HG02623 (cell line): ENCODE results near the gene IL17RA.
"Not testable (repeated sequence)": the region's sequence is repeated elsewhere in the genome, so short reads cannot be mapped to it uniquely, and the experiment has no call there.

Experiments
- ATAC-seq: cut with Tn5 transposase; IDR thresholded peaks from one replicate; pipeline ENCODE4 v1.9.1; 2021; ENCODE audit warnings: moderate library complexity; ENCODE audit not compliant: unreplicated experiment

IL17RA gene, protein sequence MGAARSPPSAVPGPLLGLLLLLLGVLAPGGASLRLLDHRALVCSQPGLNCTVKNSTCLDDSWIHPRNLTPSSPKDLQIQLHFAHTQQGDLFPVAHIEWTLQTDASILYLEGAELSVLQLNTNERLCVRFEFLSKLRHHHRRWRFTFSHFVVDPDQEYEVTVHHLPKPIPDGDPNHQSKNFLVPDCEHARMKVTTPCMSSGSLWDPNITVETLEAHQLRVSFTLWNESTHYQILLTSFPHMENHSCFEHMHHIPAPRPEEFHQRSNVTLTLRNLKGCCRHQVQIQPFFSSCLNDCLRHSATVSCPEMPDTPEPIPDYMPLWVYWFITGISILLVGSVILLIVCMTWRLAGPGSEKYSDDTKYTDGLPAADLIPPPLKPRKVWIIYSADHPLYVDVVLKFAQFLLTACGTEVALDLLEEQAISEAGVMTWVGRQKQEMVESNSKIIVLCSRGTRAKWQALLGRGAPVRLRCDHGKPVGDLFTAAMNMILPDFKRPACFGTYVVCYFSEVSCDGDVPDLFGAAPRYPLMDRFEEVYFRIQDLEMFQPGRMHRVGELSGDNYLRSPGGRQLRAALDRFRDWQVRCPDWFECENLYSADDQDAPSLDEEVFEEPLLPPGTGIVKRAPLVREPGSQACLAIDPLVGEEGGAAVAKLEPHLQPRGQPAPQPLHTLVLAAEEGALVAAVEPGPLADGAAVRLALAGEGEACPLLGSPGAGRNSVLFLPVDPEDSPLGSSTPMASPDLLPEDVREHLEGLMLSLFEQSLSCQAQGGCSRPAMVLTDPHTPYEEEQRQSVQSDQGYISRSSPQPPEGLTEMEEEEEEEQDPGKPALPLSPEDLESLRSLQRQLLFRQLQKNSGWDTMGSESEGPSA

DNA sequence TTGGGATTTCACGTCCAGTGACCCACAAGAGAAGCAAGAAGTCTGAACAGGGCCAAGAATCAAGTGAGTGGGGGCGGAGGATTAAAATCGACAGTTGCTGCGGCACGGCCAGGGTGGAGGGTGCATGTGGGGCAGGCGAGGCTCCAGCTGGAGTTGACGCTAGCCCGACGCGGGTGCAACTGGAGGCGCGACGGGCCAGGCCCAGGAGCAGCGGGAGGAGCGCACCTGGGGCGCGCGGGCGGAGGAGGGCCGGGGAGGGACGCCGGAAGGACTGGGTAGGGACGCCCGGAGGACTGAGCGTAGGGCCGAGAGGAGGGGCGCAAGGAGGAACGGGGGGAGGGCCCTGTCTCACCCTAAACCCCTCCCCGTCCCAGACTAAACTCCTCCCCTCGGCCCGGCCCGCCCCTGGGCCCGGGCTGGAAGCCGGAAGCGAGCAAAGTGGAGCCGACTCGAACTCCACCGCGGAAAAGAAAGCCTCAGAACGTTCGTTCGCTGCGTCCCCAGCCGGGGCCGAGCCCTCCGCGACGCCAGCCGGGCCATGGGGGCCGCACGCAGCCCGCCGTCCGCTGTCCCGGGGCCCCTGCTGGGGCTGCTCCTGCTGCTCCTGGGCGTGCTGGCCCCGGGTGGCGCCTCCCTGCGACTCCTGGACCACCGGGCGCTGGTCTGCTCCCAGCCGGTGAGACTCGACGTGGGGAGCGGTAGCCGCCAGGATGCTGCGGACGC lies at the start of gene IL17RA:
Gene IL17RA (plus strand): TSS at position 447 of the 723 bp plus-strand sequence. CDS start 92 bp downstream, at position 539.
- peak; percentile 92 for ATAC-seq

DNA sequence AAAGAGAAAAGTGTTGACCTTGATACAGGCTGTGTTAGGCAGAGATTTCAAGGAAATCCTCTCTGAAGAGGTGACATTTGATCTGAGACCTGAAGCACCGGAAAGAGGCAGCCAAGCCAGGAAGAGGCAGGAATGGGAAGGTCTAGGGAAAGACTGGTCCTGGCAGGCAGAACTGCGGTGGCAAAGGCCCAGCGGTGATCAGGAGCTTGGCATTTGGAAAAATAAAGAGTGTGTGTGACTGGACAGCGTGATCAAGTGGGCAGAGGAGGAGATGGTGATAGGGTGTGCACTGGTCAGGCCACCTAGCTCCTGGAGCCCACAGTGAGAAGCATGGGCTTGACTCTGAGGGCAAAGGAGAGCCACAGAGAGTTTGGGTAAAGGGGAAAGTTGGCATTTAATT lies 49.6 kb upstream of the IL17RA start:
- ATAC-seq: no peak

DNA sequence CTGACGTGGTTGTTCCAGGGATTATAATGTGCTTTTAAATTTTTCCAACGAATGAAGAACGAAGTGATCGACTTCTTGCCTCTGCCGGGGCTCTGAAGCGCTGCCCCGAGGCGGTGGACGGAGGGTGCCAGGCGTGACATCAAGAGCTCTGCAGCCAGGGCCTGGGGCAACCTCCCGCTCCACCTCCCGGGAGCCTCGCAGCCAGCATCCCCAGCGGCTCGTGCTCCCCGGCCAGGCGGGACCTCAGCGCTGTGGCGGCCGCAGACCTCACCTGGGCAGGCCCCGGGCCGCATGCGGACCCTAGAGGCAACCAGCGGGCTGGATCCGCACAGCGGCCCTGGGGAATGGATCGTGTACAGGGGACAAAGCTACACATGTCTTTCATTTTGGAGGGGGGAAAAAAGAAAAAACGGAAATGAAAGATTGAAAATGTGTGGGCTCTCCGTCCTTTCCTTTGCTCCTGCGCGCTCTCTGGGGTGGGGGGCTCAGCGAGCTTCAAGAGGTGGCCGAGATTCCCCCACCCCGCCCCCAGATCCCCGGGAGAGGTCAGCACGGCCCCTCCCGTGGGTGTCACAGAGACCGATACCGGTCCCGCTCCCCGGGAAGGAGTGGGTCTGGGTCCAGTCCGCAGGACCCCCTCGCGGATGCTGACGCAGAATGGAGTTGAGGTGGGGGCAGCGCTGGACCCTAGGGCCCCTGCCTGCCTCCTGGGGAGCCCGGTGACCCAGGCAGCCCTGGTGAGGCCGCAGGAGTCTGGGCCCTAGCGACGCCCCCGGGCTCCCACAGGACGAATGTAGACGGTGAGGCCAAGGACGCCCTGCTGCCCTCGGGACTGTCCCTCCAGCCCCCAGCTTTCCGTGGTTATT lies 48.6 kb upstream of the IL17RA start:
- not testable (repeated sequence) for ATAC-seq

DNA sequence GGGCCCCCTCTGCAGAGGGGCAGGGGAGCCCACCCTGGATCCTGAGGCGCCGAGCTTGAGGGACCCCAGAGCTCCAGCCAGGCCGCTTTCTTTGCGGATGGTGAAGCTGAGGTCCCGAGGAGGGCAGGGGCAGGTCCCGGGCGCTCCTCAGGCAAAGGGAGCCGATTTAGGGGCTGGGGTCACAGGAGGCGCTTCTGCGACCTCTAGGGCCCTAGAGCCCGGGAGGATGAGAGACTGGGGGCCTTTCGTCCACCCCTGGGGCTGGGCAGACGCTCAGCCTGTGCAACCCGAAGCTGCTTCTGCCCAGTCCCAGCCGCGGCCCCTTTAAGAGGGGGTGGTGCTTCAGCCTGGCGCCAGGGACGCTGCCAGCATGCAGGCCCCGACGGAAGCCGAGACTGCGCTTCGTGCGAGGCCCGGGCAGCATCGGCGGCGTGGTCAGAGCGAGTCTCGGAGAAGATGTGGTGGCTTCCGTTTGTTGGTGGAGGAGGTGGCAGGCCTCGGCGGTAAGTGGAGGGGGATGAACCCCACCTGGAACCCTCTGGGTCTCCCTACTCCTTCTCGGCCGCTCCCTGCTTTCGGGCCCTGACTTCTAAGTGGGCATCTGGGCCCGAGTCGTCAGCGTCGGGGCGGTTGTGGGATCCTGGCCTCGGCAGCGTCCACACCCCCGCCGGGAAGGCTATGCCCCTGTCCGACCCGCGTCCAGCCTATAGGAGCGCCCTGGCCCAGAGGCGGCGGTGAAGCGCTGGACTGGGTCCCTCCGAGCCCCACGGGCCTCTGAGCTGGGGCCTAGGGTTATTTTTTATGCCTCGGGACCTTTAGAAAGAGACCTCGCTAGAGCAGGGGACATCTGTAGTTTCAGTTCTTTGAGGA lies 47.7 kb upstream of the IL17RA start:
- ATAC-seq: not testable (repeated sequence)

DNA sequence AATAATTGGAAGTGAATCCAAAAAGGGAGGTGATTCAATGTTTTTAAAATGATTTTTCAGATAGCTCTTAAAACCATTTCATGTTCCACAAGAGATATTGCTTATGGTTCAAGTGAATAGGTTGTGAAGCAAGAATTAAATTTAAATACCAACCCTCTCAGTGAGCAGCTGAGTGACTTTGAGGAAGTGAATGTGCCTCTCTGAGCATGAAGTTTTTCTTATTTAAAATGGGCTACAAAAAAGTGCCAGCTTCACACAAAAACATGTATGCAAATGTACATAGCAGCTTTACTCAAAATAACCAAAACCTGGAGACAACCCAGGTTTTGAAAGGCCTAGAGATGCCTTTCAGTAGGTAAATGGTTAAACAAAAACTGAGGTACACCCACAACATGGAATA lies 41.3 kb upstream of the IL17RA start:
- ATAC-seq: no peak

DNA sequence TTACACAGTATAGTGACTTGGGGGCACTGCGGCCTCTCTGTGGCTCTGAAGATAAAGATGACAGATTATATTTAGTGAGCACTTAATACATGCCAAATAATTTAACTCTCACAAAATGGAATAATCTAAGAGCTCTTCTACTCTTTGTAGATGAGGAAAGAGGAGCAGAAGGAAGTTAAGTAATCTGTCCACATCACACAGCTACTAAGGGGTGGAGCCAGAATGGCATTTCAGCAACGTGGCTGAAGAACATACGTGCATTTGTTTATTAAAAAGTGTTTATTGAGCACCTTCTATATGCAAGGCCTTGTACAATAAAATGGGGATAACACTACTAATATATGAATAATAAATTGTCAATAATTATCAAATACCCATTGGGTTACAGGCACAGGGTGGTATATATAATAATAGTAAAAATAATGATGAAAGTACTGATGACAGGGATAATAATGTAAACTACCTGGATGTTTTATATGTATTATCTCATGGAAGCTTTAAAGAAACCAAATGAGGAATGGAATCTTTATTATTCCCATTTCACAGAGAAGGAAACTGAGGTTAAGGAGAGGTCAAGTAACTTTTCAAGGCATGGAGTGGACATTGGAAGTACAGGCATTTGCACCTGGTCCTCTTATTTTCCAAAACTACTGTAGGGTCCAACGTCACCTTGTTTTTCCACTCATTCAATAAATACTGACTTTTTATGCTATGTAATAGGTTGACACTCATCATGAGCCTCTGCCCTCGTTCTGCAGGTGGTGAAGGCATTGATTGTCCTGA lies 38.0 kb upstream of the IL17RA start:
- ATAC-seq: no peak

DNA sequence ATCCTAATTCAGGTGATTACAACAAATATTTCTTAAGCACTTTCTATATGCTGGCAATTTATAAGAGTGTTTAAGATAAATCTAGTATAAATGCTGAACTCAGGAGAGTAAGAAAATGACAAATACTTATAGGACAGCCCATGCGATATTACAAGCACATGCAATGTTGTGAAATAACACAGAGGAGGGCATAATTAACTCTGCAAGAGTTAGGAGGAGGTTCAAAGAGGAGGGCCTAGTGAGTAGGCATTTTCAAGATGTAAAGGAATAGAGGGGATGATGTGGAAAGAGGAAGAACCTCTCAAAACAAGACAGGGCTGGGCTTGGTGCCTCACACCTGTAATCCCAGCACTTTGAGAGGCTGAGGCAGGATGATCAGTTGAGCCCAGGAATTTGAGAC lies 37.1 kb upstream of the IL17RA start:
- ATAC-seq: no peak

DNA sequence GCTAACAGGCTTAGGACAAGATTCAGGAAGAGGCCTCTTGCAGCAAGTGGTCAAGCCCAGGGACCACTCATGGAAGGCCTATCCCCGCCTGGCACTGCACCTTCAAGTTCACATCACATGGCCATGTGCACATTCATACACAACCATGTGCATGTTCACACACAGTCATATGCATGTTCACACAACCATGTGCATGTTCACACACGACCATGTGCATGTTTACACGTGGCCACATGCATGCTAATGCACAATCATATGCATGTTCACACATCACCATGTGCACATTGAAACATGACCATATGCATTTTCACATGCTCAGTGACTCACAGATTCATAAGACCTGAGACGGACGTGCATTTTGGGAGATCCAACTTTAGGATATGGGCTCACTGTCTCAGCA lies 28.7 kb upstream of the IL17RA start:
- no peak for ATAC-seq

DNA sequence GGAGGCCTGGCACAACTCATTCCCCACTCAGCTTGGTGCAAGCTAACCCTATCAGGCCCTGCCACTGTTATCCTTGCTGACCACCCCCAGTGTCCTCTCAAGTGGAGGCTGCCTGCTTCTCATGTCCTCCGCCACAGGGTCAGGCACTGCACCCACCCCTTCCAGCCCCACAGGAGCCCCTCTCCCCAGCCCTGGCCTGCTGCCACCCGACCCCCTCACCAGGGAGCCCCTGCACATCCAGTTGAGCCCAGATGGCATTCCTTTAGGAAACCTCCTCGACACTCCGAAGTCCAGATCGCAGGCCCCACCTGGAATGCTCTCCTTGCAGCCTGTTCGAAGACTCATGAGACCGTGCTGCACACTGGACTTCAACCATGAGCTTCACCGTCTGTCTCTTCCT lies 28.0 kb upstream of the IL17RA start:
- no peak for ATAC-seq

DNA sequence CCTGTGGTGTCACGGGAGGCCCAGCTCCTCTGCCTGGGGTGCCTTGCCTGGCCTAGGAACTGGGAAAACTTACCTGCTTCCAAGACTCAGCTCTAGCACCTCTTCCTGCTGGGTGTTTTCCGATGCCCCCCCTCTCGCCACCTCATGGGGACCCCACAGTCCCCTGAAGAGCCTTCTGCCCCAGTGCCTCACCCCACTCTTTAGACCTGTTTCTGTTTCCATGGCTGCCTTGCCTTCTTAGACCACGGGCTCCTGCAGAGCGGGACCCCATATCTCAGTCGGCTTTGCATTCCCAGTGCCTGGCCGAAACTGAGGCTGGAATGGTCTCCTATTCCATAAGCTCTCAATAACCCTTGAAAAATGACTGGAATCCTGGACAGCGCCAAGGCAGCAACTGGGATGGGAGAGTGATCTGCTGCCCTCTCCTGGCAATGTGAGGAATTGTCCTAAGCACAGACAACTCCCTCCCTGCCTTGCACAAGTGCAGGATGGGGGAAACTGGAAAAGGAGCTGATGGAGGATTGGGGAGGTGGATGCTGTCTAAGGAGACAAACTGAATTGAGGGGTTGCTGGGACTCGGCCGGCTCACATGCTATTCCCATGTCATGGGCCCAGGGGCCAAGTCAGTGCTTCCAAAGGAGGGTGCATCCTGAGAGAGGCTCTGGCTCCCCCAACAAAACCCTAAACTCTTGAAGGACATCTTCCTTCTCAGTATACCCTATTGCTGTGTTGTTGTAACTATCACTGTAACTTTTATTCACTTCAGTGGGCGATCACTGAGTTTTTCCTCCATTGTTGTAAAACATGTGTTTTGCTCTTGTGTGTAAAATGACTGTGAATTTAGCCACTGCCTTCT lies 26.6 kb upstream of the IL17RA start:
- no peak for ATAC-seq

DNA sequence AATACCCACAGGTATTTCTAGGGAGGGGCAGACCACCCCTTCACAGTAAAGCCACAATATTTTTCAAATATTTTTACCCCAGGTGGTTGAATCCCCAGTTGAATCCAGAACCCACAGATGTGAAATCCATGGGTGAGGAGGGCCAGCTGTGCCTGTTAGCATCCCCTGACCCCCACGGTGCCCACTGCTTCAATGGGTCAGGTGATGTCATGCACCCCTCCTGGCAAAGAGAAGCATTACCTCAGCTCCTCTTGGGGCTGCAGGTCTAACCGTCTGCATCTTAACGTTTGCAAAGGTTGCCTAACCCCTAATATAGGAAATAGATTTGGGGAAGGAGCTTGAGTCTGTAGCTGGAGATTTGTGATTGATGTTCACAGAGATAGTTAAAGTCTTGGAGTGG lies 24.7 kb upstream of the IL17RA start:
- ATAC-seq: no peak

DNA sequence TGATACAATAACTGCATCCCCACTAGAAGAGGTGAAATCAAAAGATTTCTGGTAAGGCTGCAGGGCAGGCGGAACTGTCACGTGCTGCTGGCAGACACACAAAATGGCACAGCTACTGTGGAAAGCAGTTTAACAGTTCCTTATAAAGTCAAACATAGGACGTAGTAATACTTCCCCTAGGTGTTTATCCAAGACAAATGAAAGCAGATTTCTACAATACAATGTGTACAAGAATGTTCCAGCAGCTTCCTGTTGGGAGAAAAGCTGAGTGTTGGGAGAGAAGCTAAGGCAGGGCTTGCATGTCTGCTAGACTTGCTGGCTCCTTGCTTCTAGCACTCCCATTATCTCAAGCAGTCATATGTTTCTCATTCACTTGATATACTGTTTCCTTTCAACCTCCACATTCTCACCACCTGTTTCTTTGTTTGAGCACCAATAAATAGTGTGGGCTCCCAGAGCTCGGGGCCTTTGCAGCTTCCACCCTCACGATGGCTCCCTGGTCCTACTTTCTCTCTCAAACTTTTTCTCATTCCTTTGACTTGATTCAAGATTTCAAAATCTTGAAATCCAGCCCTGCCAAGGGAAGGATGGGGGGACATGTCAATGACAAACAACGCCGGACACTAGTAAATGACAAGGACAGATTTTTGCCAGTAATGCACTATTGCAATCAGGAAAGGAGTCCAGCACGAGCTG lies 21.2 kb upstream of the IL17RA start:
- ATAC-seq: no peak

DNA sequence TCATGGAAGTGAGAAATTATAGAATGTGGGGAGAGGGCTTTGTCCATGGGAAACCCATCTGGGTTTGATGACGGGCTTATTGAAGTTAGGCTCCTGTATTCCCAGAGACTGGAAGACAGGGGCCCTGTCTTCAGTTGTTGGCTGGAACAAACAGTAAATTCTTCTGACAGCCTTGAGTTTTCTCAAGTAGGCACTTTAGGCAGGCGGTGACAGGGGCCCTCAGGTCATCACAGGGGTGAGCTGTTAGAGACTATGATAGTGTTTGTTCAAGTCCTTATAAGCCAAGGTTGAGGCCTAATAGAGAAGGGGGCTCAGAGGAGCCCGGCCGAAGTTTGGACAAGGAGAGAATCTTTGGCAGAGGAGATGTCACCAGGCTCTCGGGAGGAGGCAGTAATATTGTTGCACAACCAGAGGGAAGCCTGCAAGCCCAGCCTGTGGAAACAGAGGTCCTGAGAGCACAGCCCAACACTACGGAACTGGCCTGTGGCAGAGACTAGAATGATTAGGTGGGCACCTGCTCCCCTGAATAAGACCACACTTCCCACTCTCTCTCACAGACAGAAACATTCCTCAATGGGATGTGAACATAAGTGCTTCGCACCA lies 20.2 kb upstream of the IL17RA start:
- no peak for ATAC-seq

DNA sequence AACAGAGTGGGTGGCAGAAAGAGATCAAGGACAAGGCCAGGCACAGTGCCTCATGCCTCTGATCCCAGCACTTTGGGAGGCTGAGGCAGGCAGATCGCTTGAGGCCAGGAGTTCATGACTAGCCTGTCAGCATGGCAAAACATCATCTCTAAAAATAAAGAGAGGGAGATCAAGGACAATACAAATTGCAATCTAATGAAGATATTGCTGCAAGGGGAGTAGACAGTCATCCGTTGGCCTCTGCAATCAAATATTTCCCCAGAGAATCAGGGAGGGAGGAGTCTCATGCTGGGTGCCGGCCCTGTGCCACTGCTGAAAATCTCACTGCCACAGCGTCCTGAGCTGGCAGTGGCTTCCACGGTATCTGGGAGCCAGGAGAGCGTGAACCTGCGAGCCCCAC lies 19.4 kb upstream of the IL17RA start:
- ATAC-seq: no peak

DNA sequence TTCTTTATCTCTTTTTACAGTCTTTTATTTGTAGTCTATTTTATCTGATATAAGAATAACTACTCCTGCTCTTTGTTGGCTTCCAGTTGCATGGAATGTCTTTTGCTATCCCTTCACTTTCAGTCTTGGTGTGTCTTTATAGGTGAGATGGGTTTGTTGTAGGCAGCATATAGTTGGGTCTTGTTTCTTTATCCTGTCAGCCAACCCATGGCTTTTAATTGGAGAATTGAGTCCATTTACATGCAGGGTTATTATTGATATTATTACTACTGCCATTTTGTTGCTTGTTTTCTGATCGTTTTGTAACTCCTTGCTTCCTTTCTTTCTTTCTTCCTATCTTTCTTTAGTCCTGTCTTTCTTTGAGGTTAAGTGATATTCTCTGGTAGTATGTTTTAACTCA lies 11.9 kb upstream of the IL17RA start:
- no peak for ATAC-seq

DNA sequence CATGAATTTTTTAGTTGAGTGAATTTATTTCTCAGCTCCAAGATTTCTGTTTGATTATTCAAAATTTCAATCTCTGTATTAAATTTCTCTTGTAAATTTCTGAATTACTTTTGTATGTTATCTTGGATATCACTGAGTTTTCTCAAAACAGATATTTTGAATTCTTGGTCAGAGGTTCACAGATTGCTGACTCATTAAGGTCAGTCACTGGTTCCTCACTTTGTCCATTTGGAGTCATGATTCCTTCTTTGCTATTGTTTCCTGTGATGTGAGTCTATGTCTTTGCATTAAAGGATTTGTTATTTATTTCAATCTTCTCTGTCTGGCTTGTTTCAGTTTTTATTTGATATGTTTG lies 10.2 kb upstream of the IL17RA start:
- no peak for ATAC-seq

DNA sequence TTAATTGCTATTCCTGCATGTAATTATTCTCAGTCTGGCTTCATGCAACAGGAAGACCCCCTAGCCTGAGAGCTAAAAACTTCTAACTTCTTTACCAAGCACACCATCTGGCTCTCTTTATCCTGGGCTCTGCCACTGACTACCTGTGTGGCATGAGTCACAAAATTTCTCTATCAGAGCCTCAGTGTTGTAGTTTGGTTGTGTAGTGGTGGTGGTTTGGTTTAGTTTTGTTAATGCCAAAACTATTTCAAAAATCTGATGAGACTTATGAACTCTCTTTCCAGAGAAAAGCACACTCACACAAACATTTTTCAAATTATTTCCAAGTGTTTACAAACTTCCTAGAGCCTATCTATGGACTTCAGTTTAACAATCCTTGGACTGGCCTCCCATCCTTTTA lies 7.5 kb upstream of the IL17RA start:
- ATAC-seq: no peak
